T-helper 9 cell (primary cell): Measurements from ENCODE around the gene HOXC5.
"Not testable (repeated sequence)": the region's sequence is repeated elsewhere in the genome, so short reads cannot be mapped to it uniquely, and the experiment has no call there.

Experiments
- DNase-seq: peaks from one replicate; pipeline ENCODE4 v3.0.0-alpha.2; 2020

Gene HOXC5

DNA sequence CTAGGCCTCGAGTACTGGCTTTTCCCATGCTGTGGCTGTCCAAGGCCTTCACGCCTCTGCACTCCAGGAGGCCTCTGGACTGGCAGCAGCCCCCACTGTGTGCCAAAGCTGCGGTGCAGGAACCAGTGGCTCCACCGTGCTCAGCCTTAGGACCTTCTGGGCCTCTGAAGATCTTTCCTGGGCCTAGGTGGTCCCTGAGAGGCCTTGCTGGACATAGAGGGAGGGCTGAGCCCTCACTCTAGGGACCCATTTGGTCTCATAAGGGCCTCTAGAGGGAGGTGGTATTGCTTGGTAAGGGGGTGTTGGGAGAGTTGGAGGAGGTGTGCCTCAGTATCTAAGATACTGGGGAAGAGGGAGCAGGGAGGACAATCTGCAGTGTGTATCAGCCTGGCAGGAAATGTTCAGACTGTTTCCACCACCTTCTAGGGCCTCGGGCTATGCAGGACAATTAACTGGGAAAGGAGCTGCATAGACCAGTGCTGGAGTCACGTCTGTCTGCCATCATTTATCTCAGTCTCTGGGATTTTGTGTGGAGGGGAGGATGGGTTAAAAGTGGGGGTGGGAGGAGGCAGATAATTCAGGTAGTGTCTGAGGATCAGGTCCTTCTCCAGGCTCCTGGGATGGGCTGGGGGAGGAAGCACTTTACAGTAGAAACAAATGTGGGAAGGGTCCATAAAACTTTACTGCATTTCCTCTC lies 2.9 kb downstream of the HOXC5 start:
- DNase-seq, result no peak

DNA sequence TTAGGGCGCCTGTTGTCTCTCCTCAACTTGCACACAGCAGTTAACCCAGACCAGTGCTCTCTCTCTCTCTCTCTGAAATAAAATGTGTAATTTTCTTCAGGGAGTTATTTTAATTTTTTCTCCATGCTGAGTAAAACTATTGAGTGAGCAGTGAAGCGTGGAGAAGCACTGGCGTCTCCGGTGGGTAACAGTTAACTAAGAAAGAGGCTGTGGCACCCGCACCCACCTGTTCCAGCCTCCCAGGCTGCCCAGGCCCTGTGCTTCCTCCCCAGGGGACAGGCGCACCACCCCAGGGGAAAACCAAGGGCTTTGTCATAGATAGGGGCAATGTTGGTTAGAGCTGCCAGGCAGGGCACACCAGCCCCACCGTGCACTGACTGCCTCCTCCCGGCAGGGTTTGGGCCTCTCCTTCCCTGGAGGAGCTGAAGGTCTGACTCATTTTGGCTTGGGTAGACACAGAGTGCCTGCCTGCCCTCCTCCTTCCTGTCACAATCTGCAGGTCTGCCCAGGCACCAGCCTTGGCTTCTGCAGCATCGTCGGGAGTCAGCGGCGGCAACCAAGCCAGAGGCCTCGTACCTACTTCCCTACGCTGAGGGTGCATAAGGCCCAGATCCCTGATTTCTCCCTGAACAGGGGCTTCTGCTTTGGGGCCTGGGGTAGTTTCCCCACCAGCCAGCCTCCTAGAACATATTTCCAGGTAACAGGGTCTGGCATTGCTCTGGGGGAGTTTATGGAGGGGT lies 3.9 kb downstream of the HOXC5 start:
- no peak for DNase-seq

DNA sequence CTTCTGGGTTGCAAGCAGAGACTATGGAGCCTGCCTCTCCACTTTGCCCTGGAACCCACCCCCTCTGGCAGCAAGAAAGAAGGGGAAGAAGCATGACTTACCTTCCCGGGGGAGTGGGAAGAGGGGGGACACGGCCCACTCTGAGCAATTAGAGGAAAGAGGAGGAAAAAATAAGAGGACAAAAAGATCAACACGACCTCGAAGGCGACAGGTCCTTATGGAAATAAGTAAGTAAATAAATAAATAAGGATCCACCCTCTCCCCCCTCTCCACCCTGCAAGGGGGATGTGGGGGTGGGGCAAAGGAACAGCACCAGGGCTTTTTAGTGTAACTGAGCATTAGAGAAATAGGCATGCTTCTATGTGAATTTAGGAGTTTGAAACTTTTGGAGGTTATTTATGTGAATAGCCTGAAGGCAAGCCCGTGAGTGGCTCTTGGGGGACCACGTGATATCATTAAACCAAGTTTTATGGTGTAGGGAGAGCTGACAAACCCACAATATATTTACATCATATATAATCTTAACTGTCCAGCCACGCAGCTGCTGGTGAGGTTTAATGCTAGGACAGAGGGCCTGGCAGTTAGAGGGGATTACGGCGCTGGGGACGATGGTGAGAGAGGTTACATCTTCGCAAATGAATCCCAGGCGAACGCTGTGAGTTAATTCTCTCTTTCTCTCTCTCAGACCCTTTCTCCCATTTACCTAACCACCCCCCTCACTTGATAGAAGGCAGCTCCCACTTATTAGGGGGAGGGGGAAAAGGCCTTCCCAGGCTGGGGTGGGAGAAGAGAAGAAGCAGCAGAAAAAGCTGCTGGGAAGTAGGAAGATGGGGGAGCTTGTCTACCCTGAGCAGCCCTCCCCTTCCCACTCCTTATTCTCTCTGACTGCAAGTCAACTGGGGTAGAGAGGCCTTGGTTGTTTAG lies 4.8 kb downstream of the HOXC5 start:
- no peak for DNase-seq

DNA sequence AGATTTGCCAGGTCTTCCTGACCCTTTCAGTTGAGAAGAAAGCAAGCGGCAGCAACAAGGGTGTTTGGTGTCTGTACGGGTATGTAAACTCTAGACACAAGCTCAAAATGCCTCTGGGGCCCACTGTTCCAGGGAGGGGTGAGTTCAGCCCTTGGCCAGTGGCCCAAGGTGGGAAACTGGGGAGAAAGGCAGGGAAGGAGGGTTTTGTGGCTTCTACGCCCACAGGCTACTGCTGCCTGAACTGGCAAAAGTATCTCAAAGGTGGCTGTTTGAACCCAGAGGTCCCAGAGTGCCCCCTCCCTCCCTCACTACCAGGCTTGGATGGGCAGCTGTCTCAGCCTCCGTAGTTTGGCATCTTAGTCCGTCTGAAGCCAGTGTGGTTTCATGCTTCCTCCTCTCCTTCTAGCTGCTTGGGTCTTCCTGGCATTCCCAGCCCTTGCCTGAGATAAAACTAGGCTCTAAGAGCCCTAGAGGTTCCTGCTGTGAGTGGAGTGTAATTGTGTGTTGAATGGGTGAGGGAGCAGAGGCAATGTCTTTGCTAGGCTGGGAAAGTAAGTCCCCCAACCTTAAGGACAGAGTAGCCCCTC lies 5.5 kb downstream of the HOXC5 start:
- no peak for DNase-seq

DNA sequence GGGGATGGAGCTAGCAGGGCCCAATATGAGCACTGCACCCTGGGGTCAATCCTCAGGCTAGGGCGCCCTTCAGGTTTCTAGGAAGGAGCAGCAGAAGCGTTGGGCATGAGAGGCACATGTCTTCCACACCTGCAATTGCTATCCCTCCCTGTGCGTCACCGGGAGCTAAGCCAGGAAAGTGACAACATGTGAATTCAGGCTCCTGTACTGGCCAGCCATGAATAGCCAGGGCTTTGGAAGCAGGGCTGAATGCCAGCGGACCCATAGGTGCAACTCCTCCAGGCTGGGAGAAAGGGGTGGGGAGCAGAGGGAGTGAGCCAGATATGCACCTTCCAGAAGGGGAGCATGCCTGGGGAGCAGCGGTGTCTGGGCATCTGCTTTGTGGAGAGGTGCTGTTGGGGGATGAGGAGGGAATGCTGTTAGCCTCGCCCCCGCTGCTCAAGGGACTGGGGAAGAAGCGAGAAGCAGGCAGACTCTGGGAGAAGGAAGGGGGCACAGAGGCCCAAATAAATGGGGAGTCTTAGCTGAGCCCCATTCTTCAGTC lies 6.1 kb downstream of the HOXC5 start:
- DNase-seq, result no peak

DNA sequence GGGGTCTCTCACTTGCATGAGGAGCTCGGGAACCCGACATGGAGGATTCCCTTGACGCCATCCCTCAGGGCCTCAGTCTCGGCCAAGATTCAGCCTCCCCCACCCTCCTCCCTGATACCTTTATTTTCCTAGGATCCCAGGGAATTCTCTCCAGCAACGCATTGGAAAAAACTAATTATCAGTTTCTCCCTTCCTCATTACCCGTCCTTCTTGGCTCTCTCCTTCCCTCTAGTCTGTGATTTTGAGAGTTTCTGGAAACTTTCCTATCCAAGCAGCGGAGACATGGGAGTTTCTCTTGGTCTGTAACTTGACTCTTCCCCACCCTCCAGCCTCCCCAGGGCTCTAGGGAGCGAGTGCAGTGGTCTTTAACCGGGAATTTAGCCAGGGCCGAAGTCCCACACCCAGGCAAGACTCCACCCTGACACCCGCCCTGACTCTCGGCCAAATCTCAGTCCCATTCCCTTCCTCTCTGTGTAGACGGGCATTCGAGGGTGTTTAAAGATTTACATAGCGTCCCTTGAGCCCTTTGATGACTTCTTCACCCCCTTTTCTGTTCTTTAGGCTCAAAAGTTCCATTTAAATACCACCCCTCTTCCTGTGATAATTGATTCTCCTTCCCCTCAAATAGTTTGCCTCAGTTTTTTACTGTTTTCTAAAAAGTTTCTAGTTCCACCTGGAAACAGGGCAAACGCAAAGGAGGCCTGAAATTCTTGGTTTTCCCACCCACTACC lies 6.7 kb downstream of the HOXC5 start:
- no peak for DNase-seq

DNA sequence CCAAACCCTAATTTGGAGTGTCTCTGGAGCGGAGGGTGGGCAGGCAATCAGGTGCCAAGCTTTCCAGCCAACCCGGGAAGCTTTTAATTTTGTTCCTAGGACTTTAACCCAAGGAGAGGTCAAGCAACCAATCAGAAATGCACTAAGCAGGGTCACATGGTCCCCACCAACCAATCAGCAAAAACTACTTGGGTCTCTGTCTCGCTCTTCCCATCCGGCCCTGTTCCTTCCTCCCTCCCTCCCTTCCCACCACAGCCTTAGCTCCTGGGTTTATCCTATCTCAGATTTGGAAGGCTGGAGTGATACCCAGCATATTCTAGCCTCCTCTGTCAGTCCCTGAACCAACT lies 7.3 kb downstream of the HOXC5 start:
- DNase-seq, result no peak

DNA sequence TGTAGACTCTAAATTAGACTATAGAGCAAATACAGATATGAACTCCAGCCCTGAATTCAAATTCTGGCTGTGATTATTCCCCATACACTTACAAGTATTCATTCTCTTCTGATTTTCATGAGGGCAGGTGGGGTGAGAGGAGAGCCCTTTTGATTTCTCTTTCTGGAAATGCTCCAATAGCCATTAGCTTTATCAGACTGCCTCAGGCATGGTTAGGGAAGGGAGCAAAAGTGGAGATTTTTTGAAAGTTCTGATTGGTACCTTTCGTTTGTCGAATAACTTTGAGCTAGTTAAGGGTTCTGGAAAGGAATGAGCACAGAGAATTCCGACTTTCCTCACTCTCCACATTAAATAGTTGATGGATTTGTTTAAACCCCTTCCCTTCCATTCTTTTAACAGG lies 7.8 kb downstream of the HOXC5 start:
- no peak for DNase-seq

DNA sequence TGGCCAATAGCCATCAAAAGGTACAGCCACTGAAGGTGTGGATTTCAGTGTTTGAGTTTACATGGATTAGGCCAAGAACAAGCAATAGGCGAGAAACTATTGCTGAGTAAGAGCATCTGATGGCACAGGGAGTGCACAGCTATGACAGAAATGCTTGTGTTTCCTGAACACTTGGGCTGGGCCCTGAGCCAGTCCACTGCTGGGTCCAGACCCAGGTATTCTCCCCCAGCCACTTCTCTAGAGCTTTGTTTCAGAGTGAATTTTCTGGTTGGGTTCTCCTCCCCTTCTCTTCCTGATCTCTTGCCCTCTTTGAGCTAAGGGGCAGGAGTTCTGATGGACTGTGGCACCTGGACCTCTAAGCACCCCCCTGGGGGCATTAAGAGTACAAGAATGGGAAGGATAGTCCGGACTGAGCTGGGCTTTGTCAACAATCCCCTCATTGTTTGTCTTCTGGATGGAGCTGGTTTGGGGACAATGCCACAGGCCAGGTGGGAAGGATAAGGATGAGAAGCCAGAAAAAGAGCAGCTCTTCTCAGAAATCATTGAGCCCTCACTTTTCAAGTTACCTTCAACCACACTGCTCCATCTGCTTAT lies 8.3 kb downstream of the HOXC5 start:
- DNase-seq, result no peak

DNA sequence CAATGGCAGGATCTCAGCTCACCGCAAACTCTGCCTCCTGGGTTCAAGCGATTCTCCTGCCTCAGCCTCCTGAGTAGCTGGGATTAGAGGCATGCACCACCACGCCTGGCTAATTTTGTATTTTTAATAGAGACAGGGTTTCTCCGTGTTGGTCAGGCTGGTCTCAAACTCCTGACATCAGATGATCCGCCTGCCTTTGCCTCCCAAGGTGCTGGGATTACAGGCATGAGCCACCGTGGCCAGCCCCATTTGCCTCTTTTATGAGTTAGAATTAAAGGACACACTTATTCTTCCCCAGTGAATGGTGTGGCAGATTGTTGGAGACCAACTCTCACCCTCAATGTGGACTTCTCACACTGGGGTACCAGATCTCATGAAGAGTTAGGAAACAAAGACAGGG lies 9.2 kb downstream of the HOXC5 start:
- DNase-seq, result not testable (repeated sequence)

DNA sequence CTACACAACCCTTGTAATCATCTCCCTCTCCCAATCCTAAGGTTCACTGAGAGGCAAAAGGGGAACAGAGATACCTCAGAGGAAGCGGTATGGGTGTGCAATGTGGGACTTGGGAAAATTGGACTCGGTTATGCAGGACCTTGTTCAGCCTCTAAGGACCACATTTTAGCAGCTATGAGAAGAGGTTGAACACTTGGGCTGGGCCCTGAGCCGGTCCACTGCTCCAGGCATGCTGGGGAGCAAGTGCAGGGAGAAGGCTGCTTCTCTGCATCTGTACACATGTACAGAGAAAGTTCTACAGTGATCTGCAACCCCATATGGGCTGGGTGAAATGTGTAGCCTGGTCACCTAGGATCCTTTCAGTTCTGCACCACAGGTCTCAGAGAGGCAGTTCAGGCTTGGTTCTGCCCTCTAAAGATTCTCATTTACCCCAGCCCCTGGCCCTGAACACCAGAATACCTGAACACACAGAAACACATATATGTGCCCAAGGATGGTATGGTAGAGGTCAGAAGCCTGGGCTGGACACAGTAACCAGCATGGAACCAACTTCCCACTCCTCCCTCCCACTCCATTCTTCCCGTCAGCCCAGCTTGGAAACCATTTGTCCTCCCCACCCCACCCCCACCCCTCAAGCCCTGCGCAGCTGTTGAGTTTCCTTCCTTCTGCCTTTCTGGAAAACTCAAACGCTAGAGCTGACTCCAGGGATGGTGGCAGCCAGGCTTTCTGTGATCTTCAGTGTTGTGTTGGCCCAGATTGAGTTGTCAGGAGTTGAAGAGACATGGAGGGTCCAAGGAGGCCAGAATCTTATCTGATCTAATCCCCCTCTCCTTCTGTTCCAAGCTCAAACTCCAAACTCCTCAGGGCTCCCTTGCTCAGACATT lies 10.4 kb downstream of the HOXC5 start:
- DNase-seq, result no peak

DNA sequence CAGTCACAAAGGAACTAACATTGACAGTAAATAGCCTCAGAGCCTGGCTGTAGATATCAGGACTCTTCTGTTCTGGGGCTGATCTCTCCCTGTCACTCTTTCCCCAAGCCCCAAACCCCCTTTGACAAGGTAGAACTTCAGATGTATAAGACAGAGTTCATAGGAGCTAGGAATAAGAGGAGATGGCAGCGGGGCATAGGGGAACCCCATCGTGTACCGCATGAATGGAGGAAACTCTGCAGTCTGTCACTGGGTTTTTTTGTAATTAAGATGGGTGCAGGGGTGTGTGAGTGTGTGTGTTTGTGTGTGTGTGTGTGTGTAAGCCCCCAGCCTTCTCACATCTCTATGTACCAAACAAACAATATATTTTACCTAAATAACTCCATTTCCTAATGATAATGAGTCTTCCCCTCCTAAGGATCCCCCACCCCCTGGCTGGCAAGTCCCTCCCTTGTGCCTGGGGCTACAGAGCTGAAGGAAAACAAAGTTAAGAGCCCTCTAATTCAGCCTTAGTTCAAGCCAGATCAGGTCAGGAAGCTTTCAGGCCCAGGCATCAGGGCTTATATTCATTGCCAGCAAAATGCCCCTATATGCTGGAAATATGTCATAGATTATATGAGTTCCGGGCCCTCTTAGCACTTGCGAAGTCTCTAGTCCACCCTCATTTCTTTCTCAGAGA lies 11.7 kb downstream of the HOXC5 start:
- DNase-seq, result no peak

DNA sequence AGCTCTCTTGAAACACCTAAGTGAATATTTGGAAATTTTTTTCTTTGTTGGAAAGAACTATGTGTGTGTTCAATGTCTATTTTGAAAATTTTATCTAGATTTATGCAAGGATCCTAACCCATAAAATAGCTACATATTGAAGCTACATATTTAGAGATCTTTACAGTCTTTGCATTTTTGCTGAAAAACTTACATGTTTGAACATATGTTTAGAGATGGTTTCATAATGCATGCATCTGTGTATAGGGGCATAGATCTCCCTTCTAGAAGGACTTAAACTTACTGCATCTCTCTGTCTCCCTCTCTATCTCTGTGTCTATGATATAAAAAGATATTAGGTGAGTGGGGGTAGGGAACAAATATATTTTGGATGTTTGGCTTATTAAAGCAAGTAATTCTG lies 12.6 kb downstream of the HOXC5 start:
- no peak for DNase-seq

DNA sequence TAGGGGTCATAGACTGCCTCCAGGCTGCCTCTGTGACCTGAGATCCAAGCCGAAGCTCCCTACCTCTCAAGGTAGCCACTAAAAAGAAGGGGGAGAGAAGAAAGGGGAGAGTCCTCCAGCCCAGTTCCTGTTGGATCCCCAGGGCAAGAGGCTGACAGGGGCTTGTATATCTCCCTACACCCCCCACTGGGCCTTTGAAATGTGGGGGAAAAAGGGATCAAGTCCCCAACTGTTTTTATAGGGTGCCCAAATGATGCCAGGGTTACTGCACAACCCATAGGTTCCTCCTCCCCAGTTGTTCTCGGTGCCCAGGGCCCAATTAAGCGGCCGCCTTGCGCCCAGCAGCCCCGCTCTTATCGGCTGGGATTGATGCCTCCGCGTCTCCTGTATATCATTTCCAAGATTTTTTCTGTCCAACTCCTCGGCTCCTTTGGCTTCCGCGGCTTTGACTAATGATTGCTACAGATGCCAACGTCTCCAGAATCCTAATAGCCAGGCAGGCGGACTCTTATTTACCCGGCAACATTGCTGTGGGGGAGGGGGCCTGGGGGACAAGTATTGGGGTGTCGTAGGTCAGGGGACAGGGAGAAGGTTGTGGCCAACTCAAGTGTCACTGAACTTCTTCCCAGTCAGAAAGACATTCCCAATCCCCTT lies 13.1 kb downstream of the HOXC5 start:
- DNase-seq, result no peak

DNA sequence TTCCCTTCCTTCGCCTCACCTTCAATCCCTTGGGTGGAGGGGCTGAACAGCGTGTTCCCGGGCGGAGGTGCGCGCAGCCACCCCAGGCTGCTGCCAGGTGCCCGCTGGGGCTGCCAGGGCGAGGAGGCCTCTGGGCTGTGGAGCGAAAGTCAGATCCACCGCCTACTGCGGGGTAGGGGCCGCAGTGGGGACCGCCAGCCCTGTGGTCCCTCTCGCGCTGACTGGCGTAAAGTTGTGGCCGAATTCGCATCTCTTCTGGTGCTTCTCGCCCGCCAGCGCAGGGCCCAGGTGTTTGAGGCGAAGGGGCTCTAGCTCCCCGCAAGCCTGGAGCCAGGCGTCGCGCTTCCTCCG lies 13.9 kb downstream of the HOXC5 start:
- no peak for DNase-seq

DNA sequence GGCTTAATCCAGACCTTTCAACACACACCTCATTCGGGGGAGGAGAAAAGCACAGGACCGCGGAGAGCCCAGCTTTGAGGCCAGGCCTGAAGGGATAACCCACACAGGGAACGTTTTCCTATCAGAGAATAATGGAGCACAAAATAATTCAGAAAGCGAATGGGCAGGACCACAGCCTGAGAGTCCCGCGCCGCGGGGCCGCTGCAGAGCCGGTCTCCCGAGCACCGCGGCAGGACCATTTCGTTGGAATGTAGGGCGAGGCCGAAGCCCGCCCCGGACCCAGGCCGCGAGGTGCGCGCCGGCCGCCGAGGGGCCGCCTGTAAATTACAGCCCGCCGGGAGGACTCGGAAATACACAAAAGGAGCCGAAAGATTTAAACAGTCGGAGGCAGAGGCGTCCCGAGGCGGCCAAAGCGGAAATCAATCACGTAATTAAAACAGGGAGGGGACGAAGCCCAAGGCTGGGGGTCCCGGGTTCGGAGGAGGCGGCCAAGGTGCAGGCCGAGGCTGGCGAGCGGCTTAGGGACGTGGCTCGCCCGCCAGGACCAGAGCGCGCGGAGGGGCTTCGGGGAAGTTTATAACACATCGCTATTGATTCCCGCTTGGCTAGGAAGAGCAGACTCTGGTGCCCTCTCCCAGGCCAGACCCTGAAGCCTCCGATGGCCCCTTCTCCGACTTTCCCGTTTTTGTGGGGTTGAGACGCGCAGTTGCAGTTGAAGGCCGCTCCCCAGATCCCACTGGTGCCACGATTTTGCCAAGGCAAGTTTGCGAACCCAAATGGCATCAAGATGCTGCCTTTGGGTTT lies 14.5 kb downstream of the HOXC5 start:
- DNase-seq, result no peak

DNA sequence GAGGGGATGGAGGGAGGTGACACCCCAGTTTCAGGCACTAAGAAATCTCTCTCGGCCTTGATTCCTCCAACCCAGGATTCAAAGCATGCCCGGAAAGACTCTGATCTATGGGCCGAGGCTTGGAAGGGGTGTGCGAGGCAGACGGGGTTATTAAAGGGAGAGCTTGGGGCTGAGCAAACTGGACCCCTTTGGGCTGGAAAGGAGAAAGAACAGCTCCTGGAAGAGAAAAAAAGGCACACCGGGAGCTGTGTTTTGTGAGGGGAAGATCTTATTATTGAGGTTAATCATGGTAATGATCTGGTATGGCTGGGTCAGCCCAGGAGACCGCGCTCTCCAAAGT lies 15.1 kb downstream of the HOXC5 start:
- no peak for DNase-seq

DNA sequence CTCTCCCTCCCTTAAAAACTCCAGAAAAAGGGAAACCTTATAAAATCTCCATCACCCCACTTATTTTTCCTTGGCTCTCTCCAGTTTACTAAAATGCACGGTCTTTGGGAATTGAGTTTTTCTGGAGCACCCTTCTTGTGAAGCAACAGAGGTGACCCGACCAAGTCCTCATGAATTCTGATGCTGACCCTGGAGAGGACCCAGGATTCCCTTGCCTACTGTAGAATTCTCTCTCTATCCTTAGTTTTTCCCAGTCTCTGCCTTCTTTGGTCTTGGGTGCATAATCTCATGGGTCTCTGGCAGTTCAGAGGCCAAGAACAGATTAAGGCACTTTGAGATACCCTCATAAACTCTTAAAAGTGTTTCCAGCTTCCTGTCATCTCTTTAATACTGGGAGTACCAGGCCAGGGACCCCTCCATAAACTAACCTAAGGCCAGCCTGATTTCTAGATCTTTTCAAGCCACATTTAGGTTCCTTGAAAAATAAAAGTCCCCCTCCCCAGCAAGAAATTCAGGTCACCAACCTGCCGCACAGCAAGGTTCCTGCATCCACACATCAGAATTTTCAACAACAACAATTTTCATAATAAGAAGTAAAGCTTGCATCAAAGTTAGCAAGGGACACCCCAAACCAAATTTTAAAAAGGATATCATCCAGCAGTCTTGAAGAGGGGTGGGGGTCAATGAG lies 15.7 kb downstream of the HOXC5 start:
- DNase-seq, result no peak
